ENCODE measurements around the gene PTPRQ.
"Not testable (repeated sequence)": the region's sequence is repeated elsewhere in the genome, so short reads cannot be mapped to it uniquely, and the experiment has no call there.

Gene PTPRQ

GRCh38 chr12:80472911-80473500, 29.0 kb downstream of the PTPRQ start:
- peak; percentile 35 for DNase-seq (ENCODE audit: low read depth)

GRCh38 chr12:80477521-80478145, 33.6 kb downstream of the PTPRQ start:
- not testable (repeated sequence) for DNase-seq (ENCODE audit: low read depth)

- DNase-seq (ENCODE audit: low read depth) = no peak
Measured at GRCh38 chr12:80484746-80485145, 40.7 kb downstream of the PTPRQ start.

GRCh38 chr12:80485222-80485987, 41.4 kb downstream of the PTPRQ start:
- no peak for DNase-seq (ENCODE audit: low read depth)

- DNase-seq (ENCODE audit: low read depth) = no peak
Measured at GRCh38 chr12:80490329-80490728, 46.3 kb downstream of the PTPRQ start.

GRCh38 chr12:80491166-80491565, 47.1 kb downstream of the PTPRQ start:
- no peak for DNase-seq (ENCODE audit: low read depth)

GRCh38 chr12:80493466-80493865, 49.4 kb downstream of the PTPRQ start:
- DNase-seq (ENCODE audit: low read depth) = no peak

- no peak for DNase-seq (ENCODE audit: low read depth)
Measured at GRCh38 chr12:80494836-80495235, 50.8 kb downstream of the PTPRQ start.

- DNase-seq (ENCODE audit: low read depth) = no peak
Measured at GRCh38 chr12:80498059-80498728, 54.2 kb downstream of the PTPRQ start.

- no peak for DNase-seq (ENCODE audit: low read depth)
Measured at GRCh38 chr12:80504389-80505163, 60.5 kb downstream of the PTPRQ start.

- peak; percentile 62 for DNase-seq (ENCODE audit: low read depth)
Measured at GRCh38 chr12:80509781-80510556, 65.9 kb downstream of the PTPRQ start.

GRCh38 chr12:80512781-80513180, 68.7 kb downstream of the PTPRQ start:
- no peak for DNase-seq (ENCODE audit: low read depth)

GRCh38 chr12:80513211-80513610, 69.2 kb downstream of the PTPRQ start:
- DNase-seq (ENCODE audit: low read depth) = no peak

GRCh38 chr12:80517655-80518054, 73.6 kb downstream of the PTPRQ start:
- no peak for DNase-seq (ENCODE audit: low read depth)

GRCh38 chr12:80531646-80532045, 87.6 kb downstream of the PTPRQ start:
- no peak for DNase-seq (ENCODE audit: low read depth)

GRCh38 chr12:80539029-80539428, 95.0 kb downstream of the PTPRQ start:
- DNase-seq (ENCODE audit: low read depth) = no peak

GRCh38 chr12:80549298-80549697, 105.3 kb downstream of the PTPRQ start:
- DNase-seq (ENCODE audit: low read depth) = no peak

GRCh38 chr12:80551897-80552296, 107.9 kb downstream of the PTPRQ start:
- peak; percentile 89 for DNase-seq (ENCODE audit: low read depth)

- DNase-seq (ENCODE audit: low read depth) = peak; percentile 71
Measured at GRCh38 chr12:80553316-80553715, 109.3 kb downstream of the PTPRQ start.

- DNase-seq (ENCODE audit: low read depth) = no peak
Measured at GRCh38 chr12:80556566-80556965, 112.5 kb downstream of the PTPRQ start.

GRCh38 chr12:80559766-80560165, 115.7 kb downstream of the PTPRQ start:
- no peak for DNase-seq (ENCODE audit: low read depth)
